GM19043 (cell line): ENCODE results near the gene CR1L.
"Not testable (repeated sequence)": the region's sequence is repeated elsewhere in the genome, so short reads cannot be mapped to it uniquely, and the experiment has no call there.

Experiments used
- ATAC-seq: cut with Tn5 transposase; IDR thresholded peaks from one replicate; pipeline ENCODE4 v1.9.1; 2021; ENCODE audit warnings: low read depth; ENCODE audit not compliant: unreplicated experiment

CR1L gene

GRCh38 chr1:207766569-207766968 is 121.6 kb downstream of the CR1L start:
- no peak for ATAC-seq

DNA sequence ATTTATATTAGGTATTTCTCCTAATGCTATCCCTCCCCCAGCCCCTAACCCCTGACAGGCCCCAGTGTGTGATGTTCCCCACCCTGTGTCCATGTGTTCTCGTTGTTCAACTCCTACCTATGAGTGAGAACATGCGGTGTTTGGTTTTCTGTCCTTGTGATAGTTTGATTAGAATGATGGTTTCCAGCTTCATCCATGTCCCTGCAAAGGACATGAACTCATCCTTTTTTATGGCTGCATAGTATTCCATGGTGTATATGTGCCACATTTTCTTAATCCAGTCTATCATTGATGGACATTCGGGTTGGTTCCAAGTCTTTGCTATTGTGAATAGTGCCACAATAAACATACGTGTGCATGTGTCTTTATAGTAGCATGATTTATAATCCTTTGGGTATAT is 125.6 kb downstream of the CR1L start:
- not testable (repeated sequence) for ATAC-seq
